Breast epithelium (tissue), 4 donors: ENCODE measurements around the gene CIAO2B. TPM values are rescaled to one million over a fixed set of nuclear protein-coding genes. Genes with fewer than 3 reads are reported as not detected.

ENCODE experiments used
- DNase-seq, 2 donors: peaks; one replicate each; pipeline ENCODE4 v3.0.0-alpha.2; 2019; ENCODE audit warnings: low spot score in 2 of 2
- H3K27ac ChIP-seq, 2 donors: fragments of 200-600 bp; sonication (generic) in 1 of 2; one replicate each; pipeline ENCODE4 v1.5.1; 2016 to 2019; ENCODE audit warnings: mild to moderate bottlenecking in 1 of 2
- H3K27me3 ChIP-seq, 2 donors: fragments of 200-600 bp; sonication (generic) in 1 of 2; one replicate each; pipeline versions ENCODE4 v1.5.1 to v1.6.0; 2017 to 2019; ENCODE audit warnings: control low read depth in 1 of 2, mild to moderate bottlenecking in 1 of 2
- H3K36me3 ChIP-seq: fragments of 200-600 bp; one replicate; pipeline ENCODE4 v1.5.1; 2019
- H3K4me1 ChIP-seq, 2 donors: fragments of 200-600 bp; sonication (generic); one replicate each; pipeline ENCODE4 v1.5.1; 2016 to 2019; ENCODE audit warnings: control low read depth in 1 of 2
- H3K4me3 ChIP-seq, 3 donors: fragments of 200-600 bp; sonication (generic); 1 replicate in 2 of 3; 2 replicates in 1 of 3; pipeline ENCODE4 v1.5.1; 2016 to 2019; ENCODE audit warnings: mild to moderate bottlenecking in 3 of 3, moderate library complexity in 2 of 3
- H3K9me3 ChIP-seq, 2 donors: fragments of 200-600 bp; sonication (generic) in 1 of 2; one replicate each; pipeline ENCODE4 v1.5.1; 2016 to 2019; ENCODE audit warnings: control low read depth in 1 of 2
- CTCF ChIP-seq, 3 donors: fragments of 450-650 bp; IDR thresholded peaks; one replicate each; pipeline ENCODE4 v1.5.1; 2016 to 2017; ENCODE audit warnings: antibody characterized with exemption in 3 of 3, mild to moderate bottlenecking in 3 of 3, moderate library complexity in 3 of 3
- POLR2A ChIP-seq: fragments of 450-650 bp; IDR thresholded peaks from one replicate; pipeline ENCODE4 v1.6.1; 2016; ENCODE audit warnings: antibody characterized with exemption, mild to moderate bottlenecking, moderate library complexity
- POLR2AphosphoS5 ChIP-seq, 3 donors: sonication (generic); formaldehyde crosslinking; IDR thresholded peaks; one replicate each; pipeline ENCODE4 v1.6.1; 2017; ENCODE audit warnings: antibody characterized with exemption in 3 of 3
- intact Hi-C: fragments of 100-400 bp; cut with DNase I; formaldehyde crosslinking; loops from one replicate; pipeline ENCODE4 v1.15.1; 2023; ENCODE audit warnings: low total_unique reads
- total RNA-seq, 3 donors: library from RNA; depleted of rRNA; stranded (reverse); fragments of >200 nt; gene quantifications; one replicate each; pipeline ENCODE4 v1.1.0, GENCODE V29; 2016

The CIAO2B gene
- total RNA-seq, 3 donors from 2014 or later, result 45.7 to 77.3 (median 65.4) TPM

- no peaks in the 10 kb centered on the region for H3K27me3 ChIP-seq
- H3K4me1 ChIP-seq, result no peaks in the 10 kb centered on the region
- TF ChIP-seq POLR2AphosphoS5 (IDR thresholded peaks at IDR 0.05), result no peak
- no peak for TF ChIP-seq POLR2A
- TF ChIP-seq CTCF (IDR thresholded peaks at IDR 0.05), result no peak
- peak overlapping the region in 1 of 2 donors; percentile 66 for H3K27ac ChIP-seq
- DNase-seq, result no peak
- no peaks in the 10 kb centered on the region for H3K9me3 ChIP-seq
- H3K36me3 ChIP-seq, result no peaks in the 10 kb centered on the region
- H3K4me3 ChIP-seq, result no peak overlapping the region
- intact Hi-C loops, result loop anchor here (5.0 kb wide), 1 partner anchor 379 kb away; no protein-coding TSS in a partner anchor
Observed at GRCh38 chr16:66902648-66903543, 31.3 kb downstream of the CIAO2B start.

GRCh38 chr16:66901626-66902025 is 32.6 kb downstream of the CIAO2B start:
- DNase-seq, result no peak
- H3K4me1 ChIP-seq, result no peaks in the 10 kb centered on the region
- intact Hi-C loops, result loop anchor here (5.0 kb wide), 1 partner anchor 381 kb away; no protein-coding TSS in a partner anchor
- TF ChIP-seq POLR2A, result no peak
- TF ChIP-seq POLR2AphosphoS5 (IDR thresholded peaks at IDR 0.05), result no peak
- no peak for TF ChIP-seq CTCF (IDR thresholded peaks at IDR 0.05)
- no peaks in the 10 kb centered on the region for H3K36me3 ChIP-seq
- no peaks in the 10 kb centered on the region for H3K27me3 ChIP-seq
- peak overlapping the region; percentile 68 to 84 for H3K27ac ChIP-seq
- H3K9me3 ChIP-seq, result no peaks in the 10 kb centered on the region
- no peak overlapping the region for H3K4me3 ChIP-seq

GRCh38 chr16:66900721-66901441 is 33.3 kb downstream of the CIAO2B start:
- Histone ChIP-seq H3K4me1 (no peaks in the 10 kb centered on the region), H3K4me3 (no peak overlapping the region), H3K9me3 (no peaks in the 10 kb centered on the region), H3K36me3 (no peaks in the 10 kb centered on the region), H3K27ac (peak overlapping the region; percentile 68 to 84), H3K27me3 (no peaks in the 10 kb centered on the region)
- intact Hi-C loops, result loop anchor here (5.0 kb wide), 1 partner anchor 381 kb away; no protein-coding TSS in a partner anchor
- TF ChIP-seq POLR2AphosphoS5 (IDR thresholded peaks at IDR 0.05), result no peak
- no peak for TF ChIP-seq CTCF (IDR thresholded peaks at IDR 0.05)
- no peak for DNase-seq

- TF ChIP-seq POLR2AphosphoS5 (IDR thresholded peaks at IDR 0.05) (peak in 1 of 3 donors; percentile 15), POLR2A (no peak)
- peak in 1 of 2 donors; percentile 28 for DNase-seq
- Histone ChIP-seq H3K27ac (peak overlapping the region; percentile 68 to 84), H3K9me3 (no peaks in the 10 kb centered on the region), H3K4me3 (no peak overlapping the region), H3K4me1 (no peaks in the 10 kb centered on the region), H3K27me3 (no peaks in the 10 kb centered on the region), H3K36me3 (no peaks in the 10 kb centered on the region)
- intact Hi-C loops, result loop anchor here (5.0 kb wide), 1 partner anchor 382 kb away; no protein-coding TSS in a partner anchor
Observed at GRCh38 chr16:66899945-66900710, 34.1 kb downstream of the CIAO2B start.

GRCh38 chr16:66899310-66899944 is 34.8 kb downstream of the CIAO2B start:
- DNase-seq, result no peak
- H3K27ac ChIP-seq, result peak overlapping the region; percentile 68 to 84
- intact Hi-C loops, result no loop called here

More at GRCh38 chr16:66899310-66899944, 34.8 kb downstream of the CIAO2B start:
- Histone ChIP-seq H3K27me3 (no peaks in the 10 kb centered on the region), H3K4me3 (no peak overlapping the region), H3K9me3 (no peaks in the 10 kb centered on the region), H3K36me3 (no peaks in the 10 kb centered on the region), H3K4me1 (no peaks in the 10 kb centered on the region)
- TF ChIP-seq POLR2AphosphoS5 (IDR thresholded peaks at IDR 0.05), result no peak
- TF ChIP-seq POLR2A, result no peak
- no peak for TF ChIP-seq CTCF (IDR thresholded peaks at IDR 0.05)
